ENCODE data around the gene MYO5C. TPM values are rescaled to one million over a fixed set of nuclear protein-coding genes. Genes with fewer than 3 reads are reported as not detected.

Gene MYO5C
- total RNA-seq, 1 experiment from 2014 or later: 0.43 TPM

DNA sequence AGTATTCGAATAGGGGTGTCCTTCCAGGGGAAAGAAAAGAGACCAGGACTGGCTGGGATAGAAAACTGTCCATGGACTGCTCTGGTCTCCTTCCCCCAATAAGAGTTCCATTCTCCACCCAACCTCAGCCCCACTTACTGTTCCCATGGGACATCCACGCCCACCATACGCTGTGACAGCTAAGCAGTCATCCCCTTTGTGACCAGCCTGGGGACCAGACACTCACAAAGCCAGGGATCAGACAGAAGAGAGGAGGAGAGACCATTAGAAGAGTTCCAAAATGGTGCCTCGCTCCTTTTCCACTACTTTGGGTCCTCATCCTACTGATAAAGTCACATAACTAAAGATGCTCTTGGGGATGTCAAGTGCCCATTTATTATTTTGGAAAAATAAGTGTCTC is 76.8 kb downstream of the MYO5C start:
- DNase-seq (ENCODE audit: low spot score): no peak
- Histone ChIP-seq H3K4me3 (ENCODE audit: low read depth, low read length, poor library complexity, severe bottlenecking) (no peak overlapping the region), H3K9me3 (ENCODE audit: low read depth, low read length, poor library complexity, severe bottlenecking) (no peaks in the 10 kb centered on the region), H3K4me1 (ENCODE audit: insufficient read depth, low read length, poor library complexity, severe bottlenecking) (no peaks in the 10 kb centered on the region), H3K36me3 (ENCODE audit: insufficient read depth, low read length, poor library complexity, severe bottlenecking) (no peaks in the 10 kb centered on the region), H3K27ac (ENCODE audit: low read depth, low read length, poor library complexity, severe bottlenecking) (no peak overlapping the region), H3K27me3 (replicated peaks; ENCODE audit: insufficient read depth, low read depth, low read length, poor library complexity) (no peaks in the 10 kb centered on the region)
- ChIA-PET POLR2A (ENCODE audit: low non-redundant PET) (no interaction called here), CTCF (no interaction called here)
- TF ChIP-seq, protein P1, sequence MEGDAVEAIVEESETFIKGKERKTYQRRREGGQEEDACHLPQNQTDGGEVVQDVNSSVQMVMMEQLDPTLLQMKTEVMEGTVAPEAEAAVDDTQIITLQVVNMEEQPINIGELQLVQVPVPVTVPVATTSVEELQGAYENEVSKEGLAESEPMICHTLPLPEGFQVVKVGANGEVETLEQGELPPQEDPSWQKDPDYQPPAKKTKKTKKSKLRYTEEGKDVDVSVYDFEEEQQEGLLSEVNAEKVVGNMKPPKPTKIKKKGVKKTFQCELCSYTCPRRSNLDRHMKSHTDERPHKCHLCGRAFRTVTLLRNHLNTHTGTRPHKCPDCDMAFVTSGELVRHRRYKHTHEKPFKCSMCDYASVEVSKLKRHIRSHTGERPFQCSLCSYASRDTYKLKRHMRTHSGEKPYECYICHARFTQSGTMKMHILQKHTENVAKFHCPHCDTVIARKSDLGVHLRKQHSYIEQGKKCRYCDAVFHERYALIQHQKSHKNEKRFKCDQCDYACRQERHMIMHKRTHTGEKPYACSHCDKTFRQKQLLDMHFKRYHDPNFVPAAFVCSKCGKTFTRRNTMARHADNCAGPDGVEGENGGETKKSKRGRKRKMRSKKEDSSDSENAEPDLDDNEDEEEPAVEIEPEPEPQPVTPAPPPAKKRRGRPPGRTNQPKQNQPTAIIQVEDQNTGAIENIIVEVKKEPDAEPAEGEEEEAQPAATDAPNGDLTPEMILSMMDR (conservative IDR thresholded peaks at IDR 0.05; ENCODE audit: low read depth, low read length): no peak
- no peak for TF ChIP-seq EZH2 (IDR thresholded peaks at IDR 0.05; ENCODE audit: borderline replicate concordance, low read depth, low read length, poor library complexity, severe bottlenecking)
- intact Hi-C loops (cut with micrococcal nuclease; ENCODE audit: unreplicated experiment): no loop called here
- no TSS peak for BruUV-seq (replicated peaks)

DNA sequence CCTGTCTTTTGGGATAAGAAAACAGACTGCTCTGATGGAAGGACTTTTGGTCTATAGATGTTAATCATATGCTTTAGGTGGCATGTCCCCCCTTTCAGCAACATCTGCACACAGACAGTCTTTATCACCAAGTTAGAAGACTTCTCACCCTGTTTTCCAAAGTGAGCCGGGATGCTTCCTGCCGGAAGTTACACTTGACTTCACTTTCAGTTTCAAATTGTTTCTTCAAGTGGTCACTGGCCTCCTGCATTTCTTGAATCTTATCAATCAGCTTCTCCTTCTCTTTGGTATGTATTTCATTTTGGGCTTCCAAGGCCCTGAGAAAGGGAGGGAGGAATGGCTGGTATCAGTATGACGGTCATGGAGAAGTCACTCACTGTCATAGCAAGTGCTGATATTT is 77.2 kb downstream of the MYO5C start:
- H3K36me3 ChIP-seq (ENCODE audit: insufficient read depth, low read length, poor library complexity, severe bottlenecking): no peaks in the 10 kb centered on the region
- H3K9me3 ChIP-seq (ENCODE audit: low read depth, low read length, poor library complexity, severe bottlenecking): no peaks in the 10 kb centered on the region
- no peak overlapping the region for H3K27ac ChIP-seq (ENCODE audit: low read depth, low read length, poor library complexity, severe bottlenecking)
- intact Hi-C loops (cut with micrococcal nuclease; ENCODE audit: unreplicated experiment): no loop called here
- ChIA-PET POLR2A (ENCODE audit: low non-redundant PET) (no interaction called here), CTCF (no interaction called here)
- DNase-seq (ENCODE audit: low spot score): no peak
- H3K4me3 ChIP-seq (ENCODE audit: low read depth, low read length, poor library complexity, severe bottlenecking): no peak overlapping the region
- no peak for TF ChIP-seq EZH2 (IDR thresholded peaks at IDR 0.05; ENCODE audit: borderline replicate concordance, low read depth, low read length, poor library complexity, severe bottlenecking)
- TF ChIP-seq, protein P1 (conservative IDR thresholded peaks at IDR 0.05; ENCODE audit: low read depth, low read length): no peak
- no peaks in the 10 kb centered on the region for H3K27me3 ChIP-seq (replicated peaks; ENCODE audit: insufficient read depth, low read depth, low read length, poor library complexity)
- H3K4me1 ChIP-seq (ENCODE audit: insufficient read depth, low read length, poor library complexity, severe bottlenecking): no peaks in the 10 kb centered on the region
- BruUV-seq (replicated peaks): no TSS peak

DNA sequence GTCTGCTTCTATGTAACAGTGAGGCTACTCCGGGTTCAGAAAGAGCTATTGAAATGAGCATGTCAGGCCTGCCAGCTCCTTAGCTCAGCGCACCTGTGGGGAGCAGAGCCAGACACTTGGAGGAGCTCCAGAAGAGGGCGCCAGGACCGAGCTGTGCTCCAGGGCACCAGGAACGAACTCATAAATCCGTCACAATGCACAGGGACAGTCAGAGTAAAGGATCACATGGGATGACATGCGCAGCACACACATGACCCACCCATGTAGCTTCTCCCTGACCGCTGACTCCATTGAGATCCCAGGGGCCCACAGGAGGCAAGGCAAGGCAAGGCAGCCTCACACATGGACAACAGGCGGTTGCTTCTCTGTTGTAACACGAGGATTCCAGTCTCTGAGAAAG is 78.4 kb downstream of the MYO5C start:
- POLR2A ChIA-PET (ENCODE audit: low non-redundant PET): no interaction called here
- Histone ChIP-seq H3K27ac (ENCODE audit: low read depth, low read length, poor library complexity, severe bottlenecking) (no peak overlapping the region), H3K9me3 (ENCODE audit: low read depth, low read length, poor library complexity, severe bottlenecking) (no peaks in the 10 kb centered on the region), H3K27me3 (replicated peaks; ENCODE audit: insufficient read depth, low read depth, low read length, poor library complexity) (no peaks in the 10 kb centered on the region), H3K36me3 (ENCODE audit: insufficient read depth, low read length, poor library complexity, severe bottlenecking) (no peaks in the 10 kb centered on the region), H3K4me3 (ENCODE audit: low read depth, low read length, poor library complexity, severe bottlenecking) (no peak overlapping the region), H3K4me1 (ENCODE audit: insufficient read depth, low read length, poor library complexity, severe bottlenecking) (no peaks in the 10 kb centered on the region)
- CTCF ChIA-PET: interaction anchor here (1.1 to 1.4 kb wide), 2 partner anchors 9 to 10 kb away, joined by 3 to 5 read pairs; no protein-coding TSS in a partner anchor
- peak; percentile 18 for DNase-seq (ENCODE audit: low spot score)
- BruUV-seq (replicated peaks): no TSS peak
- intact Hi-C loops (cut with micrococcal nuclease; ENCODE audit: unreplicated experiment): no loop called here
- TF ChIP-seq, protein P1 (conservative IDR thresholded peaks at IDR 0.05; ENCODE audit: low read depth, low read length): peak; percentile 48
- TF ChIP-seq EZH2 (IDR thresholded peaks at IDR 0.05; ENCODE audit: borderline replicate concordance, low read depth, low read length, poor library complexity, severe bottlenecking): no peak

Measured in A673 (cell line).